Astrocyte (in vitro differentiated cells and primary cell): ENCODE measurements around the gene IVL.

Experiments used
- CTCF ChIP-seq: IDR thresholded peaks from 2 replicates; pipeline ENCODE4 v1.5.1; 2011; ENCODE audit warnings: low read depth, mild to moderate bottlenecking, inconsistent platforms, low read length, moderate library complexity; ENCODE audit not compliant: insufficient read depth
- EZH2 ChIP-seq: IDR thresholded peaks from 2 replicates; pipeline ENCODE4 v1.6.1; 2012; ENCODE audit warnings: mild to moderate bottlenecking, low read length, inconsistent platforms; ENCODE audit not compliant: insufficient read depth

- TF ChIP-seq CTCF (no peak), EZH2 (no peak)
Measured at GRCh38 chr1:152957561-152957960, 49.2 kb downstream of the IVL start.
